BLaER1 treated with 17β-estradiol and CSF1 and Interleukin-3, amounts not matched to agents 10 nM and 100 nM (cell line): Measurements from ENCODE around the gene CYP17A1.
A peak's percentile ranks its signal among the peaks of the same experiment; 100 is the strongest.

ENCODE experiments used
- H3K27ac ChIP-seq, 11 experiments: shearing (Covaris generic); formaldehyde crosslinking; 2 replicates each; pipeline ENCODE4 v1.8.1; 2022
- H3K27me3 ChIP-seq, 11 experiments: shearing (Covaris generic); formaldehyde crosslinking; 2 replicates each; pipeline ENCODE4 v1.8.1; 2022
- H3K36me3 ChIP-seq, 11 experiments: shearing (Covaris generic); formaldehyde crosslinking; 2 replicates each; pipeline ENCODE4 v1.8.1; 2022
- H3K4me1 ChIP-seq, 10 experiments: shearing (Covaris generic); formaldehyde crosslinking; 2 replicates each; pipeline ENCODE4 v1.8.1; 2022
- H3K4me2 ChIP-seq, 11 experiments: shearing (Covaris generic); formaldehyde crosslinking; 2 replicates each; pipeline ENCODE4 v1.8.1; 2022
- H3K4me3 ChIP-seq, 10 experiments: shearing (Covaris generic); formaldehyde crosslinking; 2 replicates each; pipeline ENCODE4 v1.8.1; 2022
- H3K9ac ChIP-seq, 11 experiments: shearing (Covaris generic); formaldehyde crosslinking; 2 replicates each; pipeline ENCODE4 v1.8.1; 2022
- H3K9me3 ChIP-seq, 11 experiments: shearing (Covaris generic); formaldehyde crosslinking; replicated peaks in 1 of 11; 2 replicates each; pipeline ENCODE4 v1.8.1; 2022
- H4K20me1 ChIP-seq, 11 experiments: shearing (Covaris generic); formaldehyde crosslinking; 2 replicates each; pipeline ENCODE4 v1.8.1; 2022
- Cebpa-rat ChIP-seq, 11 experiments: shearing (Covaris generic); IDR thresholded peaks; 2 replicates each; pipeline ENCODE4 v1.8.1; 2022

CYP17A1 gene

DNA sequence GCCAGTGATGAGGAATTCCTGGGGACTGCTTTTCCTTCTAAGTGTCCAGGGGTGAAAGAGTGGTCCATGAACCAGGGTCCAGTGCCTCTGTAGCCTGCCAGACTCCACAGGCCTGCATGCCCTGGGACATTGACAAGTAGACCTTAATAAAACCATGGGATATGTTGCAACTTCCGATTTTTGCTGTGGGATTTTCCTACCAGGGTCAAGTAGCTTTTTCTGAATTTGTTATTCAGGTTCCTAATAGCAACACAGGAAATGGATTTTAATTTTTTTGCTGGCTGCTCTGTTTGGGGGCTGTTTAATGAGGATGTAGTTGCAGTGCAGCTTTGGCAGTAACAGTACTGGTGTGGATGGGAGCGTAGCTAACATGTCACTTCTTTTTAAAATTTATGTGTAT is 51.4 kb downstream of the CYP17A1 start:
- H4K20me1 ChIP-seq = peaks cover 0 to 49% (median 7%) of the 10 kb centered on the region in 11 experiments; a peak in 7 of 22 replicates

GRCh38 chr10:102783568-102783967 is 53.6 kb downstream of the CYP17A1 start:
- Histone ChIP-seq H3K4me3 (no peak overlapping the region), H3K36me3 (peaks cover 14 to 37% (median 25%) of the 10 kb centered on the region in 11 experiments; a peak in 18 of 22 replicates), H3K27me3 (no peaks in the 10 kb centered on the region), H3K27ac (peak overlapping the region in 6 of 11 experiments; percentile 17 to 87 (median 55); a peak in 9 of 22 replicates), H3K9me3 (peaks cover 0 to 9% (median 0%) of the 10 kb centered on the region in 11 experiments; a peak in 3 of 22 replicates), H3K4me1 (peaks cover 17 to 100% (median 60%) of the 10 kb centered on the region in 10 experiments), H4K20me1 (peaks cover 0 to 54% (median 11%) of the 10 kb centered on the region in 11 experiments; a peak in 7 of 22 replicates), H3K4me2 (peak overlapping the region in 6 of 11 experiments; percentile 33 to 97 (median 64); a peak in 12 of 22 replicates), H3K9ac (peak overlapping the region in 3 of 11 experiments; percentile 14 to 45 (median 32); a peak in 2 of 22 replicates)
- no peak for TF ChIP-seq Cebpa-rat (IDR thresholded peaks at IDR 0.05)

More for the DNA sequence above, 51.4 kb downstream of the CYP17A1 start:
- Histone ChIP-seq H3K4me3 (peak overlapping the region in 7 of 10 experiments; percentile 10 to 56 (median 28); a peak in 11 of 20 replicates), H3K4me1 (peaks cover 17 to 93% (median 57%) of the 10 kb centered on the region in 10 experiments), H3K36me3 (peaks cover 10 to 45% (median 31%) of the 10 kb centered on the region in 11 experiments; a peak in 16 of 22 replicates), H3K4me2 (peak overlapping the region; percentile 33 to 97 (median 81)), H3K27ac (peak overlapping the region in 9 of 11 experiments; percentile 49 to 87 (median 61); a peak in 19 of 22 replicates), H3K9me3 (peaks cover 0 to 27% (median 12%) of the 10 kb centered on the region in 11 experiments; a peak in 19 of 22 replicates), H3K27me3 (no peaks in the 10 kb centered on the region), H3K9ac (peak overlapping the region in 6 of 11 experiments; percentile 17 to 74 (median 60); a peak in 10 of 22 replicates)
- peak in 5 of 11 experiments; percentile 23 to 73 (median 65); a peak in 6 of 22 replicates for TF ChIP-seq Cebpa-rat (IDR thresholded peaks at IDR 0.05)

- H3K36me3 ChIP-seq = peaks cover 14 to 37% (median 25%) of the 10 kb centered on the region in 11 experiments; a peak in 18 of 22 replicates
- H3K4me1 ChIP-seq = peaks cover 20 to 100% (median 64%) of the 10 kb centered on the region in 10 experiments
- no peak for TF ChIP-seq Cebpa-rat (IDR thresholded peaks at IDR 0.05)
- no peaks in the 10 kb centered on the region for H3K27me3 ChIP-seq
- no peak overlapping the region for H3K4me3 ChIP-seq
- H4K20me1 ChIP-seq = peaks cover 0 to 54% (median 11%) of the 10 kb centered on the region in 11 experiments; a peak in 7 of 22 replicates
- peak overlapping the region in 7 of 11 experiments; percentile 10 to 97 (median 46); a peak in 13 of 22 replicates for H3K4me2 ChIP-seq
- H3K9ac ChIP-seq = peak overlapping the region in 3 of 11 experiments; percentile 14 to 45 (median 32); a peak in 3 of 22 replicates
- peaks cover 0 to 9% (median 0%) of the 10 kb centered on the region in 11 experiments; a peak in 3 of 22 replicates for H3K9me3 ChIP-seq
- peak overlapping the region in 7 of 11 experiments; percentile 17 to 87 (median 30); a peak in 9 of 22 replicates for H3K27ac ChIP-seq
These were observed 54.3 kb downstream of the CYP17A1 start for GRCh38 chr10:102782673-102783551.

GRCh38 chr10:102781921-102782557 is 55.2 kb downstream of the CYP17A1 start:
- Histone ChIP-seq H4K20me1 (peaks cover 0 to 54% (median 11%) of the 10 kb centered on the region in 11 experiments; a peak in 7 of 22 replicates), H3K4me2 (peak overlapping the region in 5 of 11 experiments; percentile 44 to 97 (median 81); a peak in 9 of 22 replicates), H3K27ac (peak overlapping the region in 3 of 11 experiments; percentile 82 to 87 (median 85); a peak in 4 of 22 replicates), H3K9ac (0 out of 22 replicates have a peak overlapping the region, but pooled peaks of 1 of the 11 experiments have one; percentile 45), H3K36me3 (peaks cover 14 to 39% (median 25%) of the 10 kb centered on the region in 11 experiments; a peak in 18 of 22 replicates), H3K4me3 (no peak overlapping the region), H3K4me1 (peaks cover 29 to 100% (median 66%) of the 10 kb centered on the region in 10 experiments), H3K9me3 (peaks cover 0 to 9% (median 0%) of the 10 kb centered on the region in 11 experiments; a peak in 3 of 22 replicates), H3K27me3 (no peaks in the 10 kb centered on the region)
- TF ChIP-seq Cebpa-rat (IDR thresholded peaks at IDR 0.05) = no peak

- Histone ChIP-seq H3K9ac (no peak overlapping the region; a peak in 1 of 22 replicates), H3K9me3 (peaks cover 0 to 9% (median 0%) of the 10 kb centered on the region in 11 experiments; a peak in 3 of 22 replicates), H3K4me3 (no peak overlapping the region), H3K27ac (peak overlapping the region in 3 of 11 experiments; percentile 11 to 41 (median 12); a peak in 3 of 22 replicates), H3K27me3 (no peaks in the 10 kb centered on the region), H4K20me1 (peaks cover 0 to 50% (median 11%) of the 10 kb centered on the region in 11 experiments; a peak in 7 of 22 replicates), H3K4me2 (peak overlapping the region in 5 of 11 experiments; percentile 16 to 97 (median 81); a peak in 10 of 22 replicates), H3K36me3 (peaks cover 14 to 39% (median 25%) of the 10 kb centered on the region in 11 experiments; a peak in 18 of 22 replicates), H3K4me1 (peaks cover 32 to 100% (median 66%) of the 10 kb centered on the region in 10 experiments)
- no peak for TF ChIP-seq Cebpa-rat (IDR thresholded peaks at IDR 0.05)
These were observed 55.9 kb downstream of the CYP17A1 start for GRCh38 chr10:102781090-102781920.
